Eye (tissue), 1 donor: ENCODE measurements around the gene SERTAD3.
A peak's percentile ranks its signal among the peaks of the same experiment; 100 is the strongest.
"Not testable (repeated sequence)": the region's sequence is repeated elsewhere in the genome, so short reads cannot be mapped to it uniquely, and the experiment has no call there.

Source experiments
- DNase-seq: peaks from one replicate; pipeline ENCODE4 v3.0.0-alpha.2; 2015

The SERTAD3 gene

DNA sequence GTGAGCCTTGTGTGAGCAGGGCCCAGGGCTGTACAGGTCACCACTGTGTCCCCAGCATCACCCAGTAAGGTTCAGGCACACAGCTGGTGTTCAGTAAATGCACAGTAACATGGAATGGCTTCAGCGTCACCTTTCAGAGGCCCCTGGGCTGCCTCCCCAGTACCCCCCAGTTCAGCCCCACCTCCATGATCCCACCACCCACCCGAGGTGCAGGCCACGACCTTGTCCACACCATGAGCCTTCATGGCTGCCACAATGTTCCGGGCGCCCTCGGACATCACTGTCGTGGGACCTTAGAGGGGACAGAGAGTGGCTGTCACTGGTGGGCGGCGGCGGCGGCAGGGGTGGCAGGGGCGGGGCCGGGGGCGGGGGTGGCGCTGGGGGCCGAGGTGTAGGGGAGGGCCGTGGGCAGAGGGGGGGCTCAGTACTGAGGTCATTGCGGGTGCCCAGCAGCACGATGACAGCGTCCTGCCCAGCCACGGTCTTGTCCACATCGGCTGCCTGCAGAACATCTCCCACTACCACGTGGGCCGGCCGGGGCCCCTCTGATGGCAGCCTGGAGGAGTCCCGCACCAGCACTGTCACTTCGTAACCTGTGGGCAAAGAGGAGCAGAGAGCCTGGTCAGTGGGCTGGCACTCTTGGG is 13.9 kb upstream of the SERTAD3 start:
- no peak for DNase-seq

DNA sequence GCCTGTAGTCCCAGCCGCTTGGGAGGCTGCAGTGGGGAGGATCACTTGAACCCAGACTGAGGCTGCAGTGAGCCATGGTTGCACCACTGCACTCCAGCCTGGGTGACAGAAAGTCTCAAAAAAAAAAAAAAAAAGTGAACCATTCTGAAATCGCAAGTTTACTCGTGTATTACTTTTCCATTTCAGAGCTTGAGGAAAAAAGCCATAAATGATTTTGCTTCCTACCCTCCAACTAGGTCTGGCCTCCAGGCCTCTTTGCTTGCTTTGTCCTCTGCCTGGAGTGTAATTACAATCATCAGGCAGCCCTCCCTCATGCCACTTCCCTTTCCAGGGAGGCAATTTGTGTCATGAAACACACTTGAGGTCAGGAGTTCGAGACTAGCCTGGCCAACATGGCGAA is 12.9 kb upstream of the SERTAD3 start:
- no peak for DNase-seq

GRCh38 chr19:40453943-40454342 is 9.8 kb upstream of the SERTAD3 start:
- not testable (repeated sequence) for DNase-seq

DNA sequence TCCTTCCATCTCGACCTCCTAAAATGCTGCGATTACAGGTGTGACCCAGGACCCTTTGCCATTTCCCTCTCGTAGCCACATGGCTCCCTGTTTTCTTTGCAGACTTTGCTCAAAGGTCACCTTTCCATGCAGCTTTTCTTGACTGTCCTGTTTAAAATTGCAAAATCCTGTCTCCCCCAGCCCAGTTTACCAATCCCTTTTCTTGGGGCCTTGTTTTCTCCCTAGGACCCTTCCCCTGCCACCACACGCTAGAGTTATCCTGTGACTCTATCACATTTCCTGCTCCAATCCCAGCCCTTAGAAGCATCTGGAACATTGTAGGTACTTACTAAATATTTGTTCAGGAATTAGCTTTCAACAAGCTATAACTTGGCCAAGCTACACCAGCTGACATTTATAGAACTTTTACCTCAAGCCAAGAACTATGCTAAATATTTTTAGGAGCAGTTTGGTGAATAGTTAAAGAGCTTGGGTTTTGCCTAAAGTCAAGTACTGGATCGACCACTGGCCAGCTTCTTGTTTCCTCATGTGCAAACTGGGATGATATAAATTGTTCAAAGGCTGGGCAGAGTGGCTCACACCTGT is 9.1 kb upstream of the SERTAD3 start:
- no peak for DNase-seq

- DNase-seq = no peak
Measured at GRCh38 chr19:40452016-40452415, 7.9 kb upstream of the SERTAD3 start.

DNA sequence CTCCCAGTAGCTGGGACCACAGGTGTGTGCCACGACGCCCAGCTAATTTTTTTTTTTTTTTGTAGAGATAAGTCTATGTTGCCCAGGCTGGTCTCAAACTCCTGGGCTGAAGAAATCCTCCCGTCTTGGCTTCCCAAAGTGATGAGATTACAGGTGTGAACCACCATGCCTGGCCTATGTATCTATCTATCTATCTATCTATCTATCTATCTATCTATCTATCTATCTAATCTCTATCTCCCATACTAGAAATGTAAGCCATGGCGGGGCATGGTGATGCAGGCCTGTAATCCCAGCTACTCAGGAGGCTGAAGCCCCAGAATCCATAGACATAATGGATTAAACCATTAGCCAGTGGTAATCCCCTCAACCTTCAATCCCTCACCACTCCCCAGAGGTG is 6.5 kb upstream of the SERTAD3 start:
- DNase-seq = no peak

DNA sequence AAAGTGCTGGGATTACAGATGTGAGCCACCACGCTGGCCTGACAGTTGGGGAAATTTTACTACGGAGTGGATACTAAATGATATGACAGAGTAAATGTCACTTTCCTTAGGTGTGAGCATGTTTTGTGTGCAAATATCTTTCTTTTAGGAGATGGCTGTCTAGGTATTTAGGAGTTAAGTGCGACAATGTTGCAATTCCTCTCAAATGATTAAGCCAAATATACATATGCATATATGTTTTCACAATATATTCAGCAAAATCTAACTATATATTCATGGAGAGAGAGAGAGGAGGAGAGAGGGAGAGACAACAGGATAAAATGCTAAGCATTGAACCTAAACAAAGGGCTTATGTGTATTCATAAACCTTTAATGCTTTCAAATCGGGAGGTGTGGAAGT is 5.4 kb upstream of the SERTAD3 start:
- no peak for DNase-seq

GRCh38 chr19:40446263-40446784 is 2.2 kb upstream of the SERTAD3 start:
- no peak for DNase-seq

GRCh38 chr19:40445780-40446262 is 1.7 kb upstream of the SERTAD3 start:
- no peak for DNase-seq

GRCh38 chr19:40444825-40445312 is 734 bp upstream of the SERTAD3 start:
- DNase-seq = no peak

DNA sequence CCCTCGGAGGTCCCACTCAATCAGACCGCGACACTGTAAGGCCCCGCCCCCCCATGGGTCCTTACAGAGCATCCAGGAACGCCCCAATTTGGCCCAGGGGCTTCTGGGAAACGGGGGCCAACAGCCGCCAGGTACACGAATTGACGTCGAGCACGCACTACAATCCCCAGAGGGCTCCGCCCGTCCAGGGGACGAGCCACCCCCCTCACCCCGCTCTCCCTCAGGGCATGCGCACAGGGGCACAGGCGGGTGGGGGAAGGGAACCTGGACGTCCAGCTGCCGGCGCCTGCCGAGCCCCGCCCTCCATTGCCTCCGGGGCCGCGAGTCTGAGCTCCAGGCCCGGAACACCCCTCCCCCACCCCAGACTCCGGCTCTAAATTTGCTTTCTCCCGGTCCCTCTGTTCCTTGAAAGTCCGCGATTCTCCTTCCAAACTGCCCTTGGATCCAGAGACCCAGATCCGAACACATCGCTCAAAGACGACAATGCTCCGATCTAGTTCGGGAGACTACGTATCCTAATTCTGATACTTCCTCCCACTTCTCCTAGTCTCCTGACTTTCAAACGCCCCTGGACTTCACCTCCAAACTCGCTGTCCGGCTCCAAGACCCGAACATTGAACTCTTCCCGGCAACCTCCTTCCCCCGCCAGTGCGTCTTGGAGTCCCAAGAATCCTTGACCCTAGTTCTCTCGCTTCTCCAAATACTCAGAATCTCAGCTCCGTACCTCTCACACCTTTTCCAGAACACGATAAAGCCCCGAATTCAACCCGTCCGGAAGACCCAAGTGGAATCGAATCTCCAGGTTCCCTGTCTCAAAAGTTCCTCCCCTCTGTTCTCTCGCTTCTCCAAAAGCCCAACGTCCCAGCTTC is 770 bp downstream of the SERTAD3 start:
- DNase-seq = peak; percentile 100

GRCh38 chr19:40442328-40443130 is 1.6 kb downstream of the SERTAD3 start:
- DNase-seq = no peak

DNA sequence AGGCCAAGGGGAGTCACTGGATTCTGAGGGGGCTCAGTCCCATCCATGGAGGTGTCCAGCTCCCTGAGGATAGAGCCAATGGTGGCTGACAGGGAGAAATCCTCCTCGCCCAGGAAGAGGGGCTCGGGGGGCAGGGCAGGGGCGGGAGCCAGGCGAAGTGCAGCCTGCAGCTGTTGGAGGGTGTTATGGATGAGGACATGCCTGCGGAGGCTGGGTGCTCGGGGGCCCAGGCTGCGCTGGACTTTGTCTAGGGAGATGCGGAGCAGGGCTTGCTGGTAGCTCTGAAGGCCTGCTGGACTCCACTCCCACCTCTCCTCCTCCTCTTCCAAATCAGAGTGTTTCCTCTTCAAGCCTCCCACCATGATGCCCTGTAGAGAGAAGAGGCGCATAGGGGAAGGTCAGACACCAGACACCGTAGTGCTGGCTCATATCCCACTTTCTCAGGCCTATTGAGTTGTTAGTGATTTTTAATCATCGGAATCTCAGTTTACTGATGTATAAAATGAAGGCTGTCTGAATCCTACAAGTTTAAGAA is 2.3 kb downstream of the SERTAD3 start:
- no peak for DNase-seq

GRCh38 chr19:40438284-40438683 is 5.9 kb downstream of the SERTAD3 start:
- no peak for DNase-seq

DNA sequence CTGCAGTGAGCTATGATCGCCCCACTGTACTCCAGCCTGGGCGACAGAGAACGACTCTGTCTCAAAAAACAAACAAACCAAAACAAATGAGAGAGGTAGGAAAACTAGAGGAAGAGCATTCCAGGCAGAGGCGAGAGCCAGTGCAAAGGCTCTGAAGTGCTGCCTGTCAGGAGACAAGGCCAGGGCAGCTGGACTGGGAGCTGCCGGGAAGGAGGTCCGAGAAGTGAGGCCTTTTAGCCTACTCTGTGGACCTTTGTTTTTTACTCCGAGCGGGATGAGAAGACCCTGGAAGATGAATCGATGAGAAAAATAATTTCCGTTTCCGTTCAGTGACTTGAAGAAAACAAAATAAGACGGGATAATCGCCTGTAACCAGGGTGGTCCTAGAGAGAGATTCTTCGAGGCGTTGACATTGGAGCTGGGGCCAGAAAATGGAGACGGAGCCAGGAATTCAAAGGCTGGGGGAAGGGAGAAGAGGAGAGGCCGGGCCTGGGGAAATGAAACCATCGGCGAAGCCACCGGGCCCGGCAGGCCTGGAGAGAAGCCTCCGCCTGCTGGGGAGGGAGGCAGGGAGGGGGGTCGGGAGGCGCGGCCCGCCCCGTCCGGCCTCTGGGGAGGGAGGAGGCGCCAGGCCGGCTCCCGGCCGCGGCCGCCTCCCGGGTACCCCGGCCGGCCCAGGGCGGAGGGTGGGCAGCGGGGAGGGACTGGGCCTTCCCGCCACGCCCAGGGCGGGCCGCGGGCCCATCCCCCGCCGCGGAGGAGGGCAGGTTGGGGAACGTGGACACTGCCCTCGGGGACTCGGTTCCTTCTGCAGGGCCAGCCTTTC is 10.5 kb downstream of the SERTAD3 start:
- peak; percentile 96 for DNase-seq

GRCh38 chr19:40432760-40433159 is 11.4 kb downstream of the SERTAD3 start:
- DNase-seq = not testable (repeated sequence)

- no peak for DNase-seq
Measured at GRCh38 chr19:40431698-40432097, 12.4 kb downstream of the SERTAD3 start.

DNA sequence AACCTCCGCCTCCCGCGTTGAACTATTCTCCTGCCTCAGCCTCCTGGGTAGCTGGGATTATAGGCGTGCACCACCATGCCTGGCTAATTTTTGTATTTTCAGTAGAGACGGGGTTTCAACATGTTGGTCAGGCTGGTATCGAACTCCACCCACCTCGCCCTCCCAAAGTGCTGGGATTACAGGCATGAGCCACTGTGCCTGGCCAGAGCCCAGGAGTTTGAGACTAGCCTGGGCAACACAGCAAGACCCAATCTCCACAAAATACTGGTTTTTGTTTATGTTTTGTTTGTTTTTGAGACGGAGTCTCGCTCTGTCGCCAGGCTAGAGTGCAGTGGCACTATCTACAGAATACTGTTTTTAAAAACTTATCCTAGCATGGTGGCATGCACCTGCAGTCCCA is 13.9 kb downstream of the SERTAD3 start:
- DNase-seq = not testable (repeated sequence)

DNA sequence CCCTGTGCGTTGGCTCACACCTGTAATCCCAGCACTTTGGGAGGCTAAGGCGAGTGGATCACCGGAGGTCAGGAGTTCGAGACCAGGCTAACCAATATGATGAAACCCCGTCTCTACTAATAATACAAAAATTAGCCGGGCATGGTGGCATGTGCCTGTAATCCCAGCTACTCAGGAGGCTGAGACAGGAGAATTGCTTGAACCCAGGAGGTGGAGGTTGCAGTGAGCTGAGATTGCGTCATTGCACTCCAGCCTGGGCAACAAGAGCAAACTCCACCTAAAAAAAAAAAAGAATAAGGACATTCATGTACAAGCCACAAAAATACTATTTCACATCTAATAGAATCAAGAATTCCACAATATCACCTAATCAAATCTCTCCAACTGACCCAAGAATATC is 15.9 kb downstream of the SERTAD3 start:
- not testable (repeated sequence) for DNase-seq

DNA sequence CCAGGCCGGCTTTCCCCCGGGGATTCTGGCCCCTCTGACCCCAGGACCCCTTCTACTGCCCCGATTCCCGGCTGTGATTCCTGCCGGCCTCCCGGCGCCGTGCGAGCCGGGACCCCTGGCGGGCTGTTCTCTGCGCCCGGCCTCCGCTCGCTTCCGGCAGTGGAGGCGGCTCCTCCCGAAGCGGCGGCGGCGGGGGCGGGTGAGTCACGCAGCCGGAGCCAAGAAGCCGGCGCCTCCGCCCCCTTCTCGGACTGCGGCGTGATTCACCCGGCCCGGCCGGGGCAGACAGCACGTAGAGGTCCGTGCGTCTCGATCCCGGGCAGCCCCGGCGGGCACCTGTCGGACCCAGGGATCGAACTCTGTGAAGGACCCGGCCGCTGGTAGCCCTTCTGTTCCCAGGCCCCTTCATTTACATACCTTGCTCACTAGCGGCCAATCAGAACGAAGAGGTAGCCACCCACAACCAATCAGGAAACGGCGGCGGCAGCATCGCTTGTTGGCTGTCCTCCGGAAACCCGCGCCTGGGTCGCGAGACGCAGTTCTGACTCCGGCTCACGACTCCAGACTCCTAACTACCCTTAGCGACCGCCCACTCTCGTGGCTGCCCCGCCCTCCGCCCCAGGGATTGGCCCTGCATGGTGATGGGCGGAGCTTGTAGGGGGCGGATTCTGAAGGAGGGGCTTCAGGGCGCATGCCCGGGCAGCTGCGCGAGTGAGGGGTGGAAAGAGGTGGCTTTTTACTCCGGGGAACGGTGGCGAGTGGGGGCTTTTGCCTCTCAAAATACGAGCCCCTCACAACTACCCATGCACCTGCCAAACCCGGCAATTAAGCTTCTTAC is 18.5 kb downstream of the SERTAD3 start, which contains the start of gene SERTAD1:
Gene SERTAD1, minus strand, starts transcription at position 543 of the 838 bp plus-strand sequence. CDS start 2,446 bp downstream, outside the sequence.
- DNase-seq = peak; percentile 100
